ENCODE results near the gene NRG2. TPM values are rescaled to one million over a fixed set of nuclear protein-coding genes. Genes with fewer than 3 reads are reported as not detected.

NRG2 gene
- total RNA-seq, 1 experiment from 2014 or later, result 0.91 TPM

- CTCF ChIA-PET, result no interaction called here
- RAD21 ChIA-PET (ENCODE audit: low non-redundant PET in 1 of 2, low total read pairs in 2 of 2, uncharacterized antibody in 2 of 2, unreplicated experiment in 2 of 2), result no interaction called here
- H3K9me3 ChIP-seq (ENCODE audit: control insufficient read depth in 1 of 2, insufficient read depth in 1 of 2, low read depth in 1 of 2, low read length in 2 of 2), result no peaks in the 10 kb centered on the region
- intact Hi-C loops (cut with micrococcal nuclease), result no loop called here
- no peak overlapping the region for H3K4me3 ChIP-seq (replicated peaks in 1 of 2; ENCODE audit: low read depth in 1 of 2, low read length in 2 of 2)
- H3K4me1 ChIP-seq (ENCODE audit: control insufficient read depth in 1 of 2, insufficient read depth in 2 of 2, low read length in 2 of 2), result no peaks in the 10 kb centered on the region
- no peaks in the 10 kb centered on the region for H3K9me2 ChIP-seq (ENCODE audit: insufficient read depth)
- TF ChIP-seq EGR1 (IDR thresholded peaks at IDR 0.05; ENCODE audit: low read depth) (no peak), CBX3 (IDR thresholded peaks at IDR 0.05; ENCODE audit: low read depth) (no peak), ZNF274 (IDR thresholded peaks at IDR 0.05; ENCODE audit: low read depth, low read length) (no peak), ZBTB33 (IDR thresholded peaks at IDR 0.05; ENCODE audit: extremely low read depth, insufficient replicate concordance, low read length) (no peak), POLR2A (IDR thresholded peaks at IDR 0.05; ENCODE audit: borderline replicate concordance, extremely low read depth, insufficient read depth, insufficient read length) (no peak), ELF1 (IDR thresholded peaks at IDR 0.05; ENCODE audit: borderline replicate concordance, low read depth) (no peak), TCF7L2 (IDR thresholded peaks at IDR 0.05; ENCODE audit: borderline replicate concordance, extremely low read depth, insufficient read depth, insufficient read length) (no peak), RAD21 (IDR thresholded peaks at IDR 0.05; ENCODE audit: low read depth) (no peak), CEBPB (IDR thresholded peaks at IDR 0.05; ENCODE audit: low read depth) (no peak), ATF3 (IDR thresholded peaks at IDR 0.05) (no peak), SP1 (IDR thresholded peaks at IDR 0.05; ENCODE audit: low read depth) (no peak)
- TF ChIP-seq, protein P1, sequence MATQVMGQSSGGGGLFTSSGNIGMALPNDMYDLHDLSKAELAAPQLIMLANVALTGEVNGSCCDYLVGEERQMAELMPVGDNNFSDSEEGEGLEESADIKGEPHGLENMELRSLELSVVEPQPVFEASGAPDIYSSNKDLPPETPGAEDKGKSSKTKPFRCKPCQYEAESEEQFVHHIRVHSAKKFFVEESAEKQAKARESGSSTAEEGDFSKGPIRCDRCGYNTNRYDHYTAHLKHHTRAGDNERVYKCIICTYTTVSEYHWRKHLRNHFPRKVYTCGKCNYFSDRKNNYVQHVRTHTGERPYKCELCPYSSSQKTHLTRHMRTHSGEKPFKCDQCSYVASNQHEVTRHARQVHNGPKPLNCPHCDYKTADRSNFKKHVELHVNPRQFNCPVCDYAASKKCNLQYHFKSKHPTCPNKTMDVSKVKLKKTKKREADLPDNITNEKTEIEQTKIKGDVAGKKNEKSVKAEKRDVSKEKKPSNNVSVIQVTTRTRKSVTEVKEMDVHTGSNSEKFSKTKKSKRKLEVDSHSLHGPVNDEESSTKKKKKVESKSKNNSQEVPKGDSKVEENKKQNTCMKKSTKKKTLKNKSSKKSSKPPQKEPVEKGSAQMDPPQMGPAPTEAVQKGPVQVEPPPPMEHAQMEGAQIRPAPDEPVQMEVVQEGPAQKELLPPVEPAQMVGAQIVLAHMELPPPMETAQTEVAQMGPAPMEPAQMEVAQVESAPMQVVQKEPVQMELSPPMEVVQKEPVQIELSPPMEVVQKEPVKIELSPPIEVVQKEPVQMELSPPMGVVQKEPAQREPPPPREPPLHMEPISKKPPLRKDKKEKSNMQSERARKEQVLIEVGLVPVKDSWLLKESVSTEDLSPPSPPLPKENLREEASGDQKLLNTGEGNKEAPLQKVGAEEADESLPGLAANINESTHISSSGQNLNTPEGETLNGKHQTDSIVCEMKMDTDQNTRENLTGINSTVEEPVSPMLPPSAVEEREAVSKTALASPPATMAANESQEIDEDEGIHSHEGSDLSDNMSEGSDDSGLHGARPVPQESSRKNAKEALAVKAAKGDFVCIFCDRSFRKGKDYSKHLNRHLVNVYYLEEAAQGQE (IDR thresholded peaks at IDR 0.05; ENCODE audit: low read depth), result no peak
- ATAC-seq (no peak), DNase-seq (ENCODE audit: low read depth, low spot score) (no peak)
- no peak overlapping the region for H3K4me2 ChIP-seq (ENCODE audit: low read length)
- H3K36me3 ChIP-seq (ENCODE audit: control insufficient read depth in 1 of 2, insufficient read depth in 2 of 2, low read length in 2 of 2), result no peaks in the 10 kb centered on the region
- H4K20me1 ChIP-seq (ENCODE audit: insufficient read depth), result no peaks in the 10 kb centered on the region
- BruUV-seq (replicated peaks), result no TSS peak
- no peak overlapping the region for H3K27ac ChIP-seq (ENCODE audit: low read depth, low read length)
- POLR2A ChIA-PET, result no interaction called here
- no peak overlapping the region for H3K9ac ChIP-seq (ENCODE audit: low read length)
- H2AFZ ChIP-seq (ENCODE audit: low read depth, low read length, poor library complexity, severe bottlenecking), result no peak overlapping the region
- no peaks in the 10 kb centered on the region for H3K79me2 ChIP-seq (ENCODE audit: insufficient read depth, low read length)
- H3K27me3 ChIP-seq (ENCODE audit: insufficient read depth, low read length), result no peaks in the 10 kb centered on the region
Measured at GRCh38 chr5:139962445-139962844, 80.7 kb downstream of the NRG2 start.
